Measurements from ENCODE around the gene PGC. TPM values are rescaled to one million over a fixed set of nuclear protein-coding genes. Genes with fewer than 3 reads are reported as not detected.

PGC gene
- total and polyA plus RNA-seq, 9 of the 15 experiments (the other 6 are each of a cell fraction or from before 2014, with no cell fraction given): 0.17 to 0.40 TPM; not detected in 7

- peak; percentile 11 for FAIRE-seq
- H3K79me2 ChIP-seq (ENCODE audit: control insufficient read depth, insufficient read depth, low read length): no peaks in the 10 kb centered on the region
- in situ Hi-C loops (cut with MboI) (no loop called here), intact Hi-C loops (cut with micrococcal nuclease) (loop anchor here (10.0 kb wide), 1 partner anchor 341 kb away; no protein-coding TSS in a partner anchor)
- H3K27ac ChIP-seq (ENCODE audit: extremely low read depth, low read depth, low read length): no peak overlapping the region
- H3K9ac ChIP-seq (ENCODE audit: insufficient read depth in 1 of 2, low read depth in 2 of 2, low read length in 2 of 2): peak overlapping the region in 1 of 2 experiments; percentile 38; a peak in 1 of 4 replicates
- H3K27me3 ChIP-seq (ENCODE audit: control insufficient read depth in 2 of 2, insufficient read depth in 2 of 2, low read length in 2 of 2): peaks cover 0 to 37% of the 10 kb centered on the region in 2 experiments; a peak in 2 of 5 replicates
- CTCF ChIA-PET (ENCODE audit: low intra/inter-chr PET ratio): no interaction called here
- peak; percentile 45; the same call in 2 of the 3 replicates for ATAC-seq
- H3K9me1 ChIP-seq (ENCODE audit: control insufficient read depth, insufficient read depth, low read length): no peaks in the 10 kb centered on the region
- TF ChIP-seq ATF1 (CRISPR knock-in tag; IDR thresholded peaks at IDR 0.05) (no peak), ATF1 (tag; IDR thresholded peaks at IDR 0.05) (peak; percentile 34), PTRF (tag; IDR thresholded peaks at IDR 0.05) (no peak), SMAD4 (CRISPR knock-in tag; conservative IDR thresholded peaks at IDR 0.05) (no peak)
- H2AFZ ChIP-seq (ENCODE audit: low read depth, low read length): no peak overlapping the region
- POLR2A ChIA-PET: interaction anchor here (1.6 kb wide), 1 partner anchor 9 kb away, joined by 5 read pairs; no protein-coding TSS in a partner anchor
- H3K9me3 ChIP-seq (replicated peaks; ENCODE audit: control insufficient read depth, insufficient read depth, low read depth, low read length): no peaks in the 10 kb centered on the region
- BruUV-seq (replicated peaks): no TSS peak
- peaks cover 0 to 10% of the 10 kb centered on the region in 2 experiments; a peak in 2 of 5 replicates for H3K4me1 ChIP-seq (replicated peaks in 1 of 2; ENCODE audit: control insufficient read depth in 2 of 2, insufficient read depth in 2 of 2, low read length in 2 of 2)
- peaks cover 12% of the 10 kb centered on the region; the same call in 1 of the 2 replicates for H4K20me1 ChIP-seq (replicated peaks; ENCODE audit: control insufficient read depth, insufficient read depth, low read length)
- H3K4me3 ChIP-seq: no peak overlapping the region
- no peaks in the 10 kb centered on the region for H3K36me3 ChIP-seq (ENCODE audit: control insufficient read depth, insufficient read depth, low read length)
- no peak overlapping the region for H3K4me2 ChIP-seq (ENCODE audit: insufficient read depth, low read length)
- WGBS (ENCODE audit: insufficient coverage, low coverage, missing lambda C conversion rate): 13% methylated on average over 7 of the region's 7 CpGs
- DNase-seq (ENCODE audit: extremely low read depth in 1 of 4, low spot score in 3 of 4): peak in 1 of 4 experiments; percentile 31
Measured at GRCh38 chr6:41704028-41704427, 43.2 kb downstream of the PGC start.

DNA sequence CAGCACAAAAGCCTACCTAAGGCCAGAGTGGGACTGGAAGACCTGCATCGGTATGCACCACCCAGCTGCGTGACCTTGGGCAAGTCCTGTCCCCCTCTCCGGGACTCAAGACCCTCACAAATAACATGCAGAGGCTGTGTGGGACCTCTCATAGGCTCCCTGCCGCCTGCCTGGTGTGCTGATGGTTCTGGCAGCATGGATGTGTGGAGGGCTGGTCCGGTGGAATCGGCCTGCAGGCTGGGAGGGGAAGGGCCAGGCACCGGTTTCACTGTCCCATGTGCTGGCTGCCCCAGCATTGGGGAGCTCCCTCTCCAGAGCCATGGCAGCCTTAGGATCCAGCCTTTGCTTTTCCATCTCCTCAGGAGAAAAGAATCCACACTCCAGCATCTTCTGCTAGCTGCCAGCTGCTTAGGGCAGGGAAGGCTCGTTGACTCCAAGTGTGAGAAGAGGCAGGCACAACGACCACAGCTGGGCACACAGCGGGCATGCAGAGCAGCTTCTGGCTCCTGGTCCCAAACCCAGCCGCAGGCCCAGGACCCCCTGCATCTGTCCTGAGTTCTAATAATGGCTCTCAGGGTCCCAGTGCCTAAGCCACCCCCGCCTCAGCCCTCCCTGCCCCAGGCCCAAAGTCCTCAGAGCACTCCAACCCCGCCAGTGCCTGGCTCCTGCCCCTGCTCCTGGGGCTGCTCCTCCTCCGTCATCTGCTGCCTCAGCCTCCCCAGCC lies 44.3 kb downstream of the PGC start:
- POLR2A ChIA-PET: interaction anchor here (0.6 to 1.5 kb wide), 5 partner anchors 11 to 228 kb away, joined by 3 to 6 read pairs (median 3); no protein-coding TSS in a partner anchor
- H3K4me3 ChIP-seq: no peak overlapping the region
- no peaks in the 10 kb centered on the region for H3K9me3 ChIP-seq (replicated peaks; ENCODE audit: control insufficient read depth, insufficient read depth, low read depth, low read length)
- 13% methylated on average over 14 of the region's 14 CpGs for WGBS (ENCODE audit: insufficient coverage, low coverage, missing lambda C conversion rate)
- CTCF ChIA-PET (ENCODE audit: low intra/inter-chr PET ratio): no interaction called here
- H3K9me1 ChIP-seq (ENCODE audit: control insufficient read depth, insufficient read depth, low read length): no peaks in the 10 kb centered on the region
- H3K9ac ChIP-seq (ENCODE audit: insufficient read depth in 1 of 2, low read depth in 2 of 2, low read length in 2 of 2): peak overlapping the region in 1 of 2 experiments; percentile 57; a peak in 1 of 4 replicates
- no peaks in the 10 kb centered on the region for H3K36me3 ChIP-seq (ENCODE audit: control insufficient read depth, insufficient read depth, low read length)
- no peak for ATAC-seq
- H3K79me2 ChIP-seq (ENCODE audit: control insufficient read depth, insufficient read depth, low read length): no peaks in the 10 kb centered on the region
- no peak for FAIRE-seq
- intact Hi-C loops (cut with micrococcal nuclease): loop anchor here (10.0 kb wide), 1 partner anchor 342 kb away; no protein-coding TSS in a partner anchor
- no peak overlapping the region for H3K4me2 ChIP-seq (ENCODE audit: insufficient read depth, low read length)
- peaks cover 0 to 31% of the 10 kb centered on the region in 2 experiments; a peak in 2 of 5 replicates for H3K27me3 ChIP-seq (ENCODE audit: control insufficient read depth in 2 of 2, insufficient read depth in 2 of 2, low read length in 2 of 2)
- no TSS peak for BruUV-seq (replicated peaks)
- peaks cover 12% of the 10 kb centered on the region; the same call in 1 of the 2 replicates for H4K20me1 ChIP-seq (replicated peaks; ENCODE audit: control insufficient read depth, insufficient read depth, low read length)
- DNase-seq (ENCODE audit: extremely low read depth in 1 of 4, low spot score in 3 of 4): no peak
- H2AFZ ChIP-seq (ENCODE audit: low read depth, low read length): no peak overlapping the region
- peaks cover 0 to 9% of the 10 kb centered on the region in 2 experiments; a peak in 2 of 5 replicates for H3K4me1 ChIP-seq (replicated peaks in 1 of 2; ENCODE audit: control insufficient read depth in 2 of 2, insufficient read depth in 2 of 2, low read length in 2 of 2)
- in situ Hi-C loops (cut with MboI): no loop called here
- no peak overlapping the region for H3K27ac ChIP-seq (ENCODE audit: extremely low read depth, low read depth, low read length)
- TF ChIP-seq RAD21 (CRISPR knock-in tag; conservative IDR thresholded peaks at IDR 0.05 in 1 of 2, IDR thresholded peaks at IDR 0.05 in 1 of 2) (no peak), MEF2A (IDR thresholded peaks at IDR 0.05; ENCODE audit: control insufficient read depth, low read depth, low read length) (no peak), ATF3 (IDR thresholded peaks at IDR 0.05) (no peak), ATF3 (CRISPR knock-in tag; conservative IDR thresholded peaks at IDR 0.05) (no peak)
- TF ChIP-seq, protein P1, sequence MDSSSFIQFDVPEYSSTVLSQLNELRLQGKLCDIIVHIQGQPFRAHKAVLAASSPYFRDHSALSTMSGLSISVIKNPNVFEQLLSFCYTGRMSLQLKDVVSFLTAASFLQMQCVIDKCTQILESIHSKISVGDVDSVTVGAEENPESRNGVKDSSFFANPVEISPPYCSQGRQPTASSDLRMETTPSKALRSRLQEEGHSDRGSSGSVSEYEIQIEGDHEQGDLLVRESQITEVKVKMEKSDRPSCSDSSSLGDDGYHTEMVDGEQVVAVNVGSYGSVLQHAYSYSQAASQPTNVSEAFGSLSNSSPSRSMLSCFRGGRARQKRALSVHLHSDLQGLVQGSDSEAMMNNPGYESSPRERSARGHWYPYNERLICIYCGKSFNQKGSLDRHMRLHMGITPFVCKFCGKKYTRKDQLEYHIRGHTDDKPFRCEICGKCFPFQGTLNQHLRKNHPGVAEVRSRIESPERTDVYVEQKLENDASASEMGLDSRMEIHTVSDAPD (CRISPR knock-in tag; IDR thresholded peaks at IDR 0.05): no peak
- TF ChIP-seq, protein P2, sequence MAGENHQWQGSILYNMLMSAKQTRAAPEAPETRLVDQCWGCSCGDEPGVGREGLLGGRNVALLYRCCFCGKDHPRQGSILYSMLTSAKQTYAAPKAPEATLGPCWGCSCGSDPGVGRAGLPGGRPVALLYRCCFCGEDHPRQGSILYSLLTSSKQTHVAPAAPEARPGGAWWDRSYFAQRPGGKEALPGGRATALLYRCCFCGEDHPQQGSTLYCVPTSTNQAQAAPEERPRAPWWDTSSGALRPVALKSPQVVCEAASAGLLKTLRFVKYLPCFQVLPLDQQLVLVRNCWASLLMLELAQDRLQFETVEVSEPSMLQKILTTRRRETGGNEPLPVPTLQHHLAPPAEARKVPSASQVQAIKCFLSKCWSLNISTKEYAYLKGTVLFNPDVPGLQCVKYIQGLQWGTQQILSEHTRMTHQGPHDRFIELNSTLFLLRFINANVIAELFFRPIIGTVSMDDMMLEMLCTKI (IDR thresholded peaks at IDR 0.05; ENCODE audit: partially characterized antibody): no peak
